ENCODE data around the gene ABCB1.
"Not testable (repeated sequence)": the region's sequence is repeated elsewhere in the genome, so short reads cannot be mapped to it uniquely, and the experiment has no call there.

ABCB1 gene

DNA sequence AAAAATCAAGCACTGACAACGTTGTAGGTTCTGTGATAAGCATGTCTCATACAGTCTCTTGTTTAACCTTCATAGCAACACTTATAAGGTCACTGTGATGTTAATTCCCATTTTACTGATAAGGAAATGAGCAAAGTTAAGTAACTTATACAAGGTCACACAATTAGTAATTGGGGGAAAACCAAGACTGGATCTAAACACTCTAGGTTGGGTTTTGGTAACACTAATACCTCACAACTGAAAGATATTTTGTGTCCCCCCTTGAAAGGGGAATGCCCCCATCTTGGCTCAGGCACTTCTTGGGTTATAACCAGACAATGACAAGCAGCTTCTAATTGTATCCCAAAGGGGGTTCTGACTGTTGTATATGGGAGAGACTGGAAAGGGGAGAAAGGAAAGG is 89.2 kb downstream of the ABCB1 start:
- DNase-seq, result no peak

DNA sequence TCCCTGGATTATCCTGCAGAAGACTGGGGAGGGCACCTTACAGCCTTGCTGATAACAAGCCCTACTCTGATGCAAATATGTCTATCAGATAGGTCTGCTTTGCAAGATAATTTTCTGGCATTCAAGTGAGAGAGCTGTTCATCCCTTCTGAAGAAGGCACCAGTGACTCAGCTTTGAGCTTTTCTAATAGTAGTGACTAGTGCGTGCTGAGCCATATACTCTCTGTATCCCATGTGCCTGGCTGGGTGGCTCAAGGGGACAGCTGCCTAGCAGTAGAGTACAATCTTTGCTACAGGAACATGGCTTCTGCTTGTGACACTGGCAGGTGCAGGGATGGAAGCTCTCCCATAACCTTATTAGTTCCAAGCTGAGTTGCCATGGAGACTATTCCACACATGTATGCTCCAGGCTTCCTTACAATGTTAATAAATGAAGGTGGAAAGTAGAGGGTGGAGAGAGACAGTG is 90.2 kb downstream of the ABCB1 start:
- no peak for DNase-seq

- DNase-seq, result no peak
Measured at GRCh38 chr7:87507446-87507845, 93.2 kb downstream of the ABCB1 start.

DNA sequence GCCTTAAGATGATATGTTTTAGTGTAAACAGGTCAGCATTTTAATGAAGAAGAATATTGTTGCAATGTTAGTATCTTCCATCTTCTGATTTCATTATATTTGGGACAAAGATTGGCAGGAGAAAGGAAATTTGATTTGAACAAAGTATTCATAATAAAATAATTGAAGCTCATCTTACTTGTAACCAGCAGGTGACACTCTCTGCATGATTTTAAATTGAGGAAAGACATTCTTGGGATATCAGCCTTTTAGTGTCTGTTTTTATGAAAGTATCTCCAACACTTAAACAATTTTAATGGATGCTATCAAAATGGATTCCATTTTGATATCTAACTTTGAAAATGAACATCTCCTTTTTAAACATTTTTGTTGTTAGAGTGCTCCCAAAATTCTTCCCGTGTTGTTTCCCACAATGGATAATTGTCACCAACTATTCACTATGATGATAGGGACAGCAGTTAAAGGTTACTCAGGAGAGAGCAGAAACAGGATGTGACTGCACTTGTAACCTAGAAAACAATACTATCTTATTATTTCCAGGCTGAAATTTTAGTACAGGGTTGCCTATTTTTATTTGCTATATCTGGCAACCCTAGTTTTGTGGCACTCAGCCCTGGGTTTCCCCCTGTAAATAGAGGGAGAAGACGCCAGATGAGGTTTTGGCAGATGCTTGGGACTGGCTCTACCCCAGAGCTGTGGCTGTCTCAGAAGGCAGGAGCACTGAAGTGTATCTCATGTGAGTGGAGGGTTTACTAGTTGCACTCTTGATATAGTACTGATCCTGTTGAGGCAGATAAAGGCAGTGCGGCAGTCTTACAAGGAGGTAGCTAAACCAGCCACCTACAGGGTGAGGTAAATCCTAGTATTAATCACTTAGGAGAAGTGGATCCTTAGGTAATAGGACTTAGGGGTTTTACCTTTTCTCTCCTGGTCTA is 94.2 kb downstream of the ABCB1 start:
- no peak for DNase-seq

DNA sequence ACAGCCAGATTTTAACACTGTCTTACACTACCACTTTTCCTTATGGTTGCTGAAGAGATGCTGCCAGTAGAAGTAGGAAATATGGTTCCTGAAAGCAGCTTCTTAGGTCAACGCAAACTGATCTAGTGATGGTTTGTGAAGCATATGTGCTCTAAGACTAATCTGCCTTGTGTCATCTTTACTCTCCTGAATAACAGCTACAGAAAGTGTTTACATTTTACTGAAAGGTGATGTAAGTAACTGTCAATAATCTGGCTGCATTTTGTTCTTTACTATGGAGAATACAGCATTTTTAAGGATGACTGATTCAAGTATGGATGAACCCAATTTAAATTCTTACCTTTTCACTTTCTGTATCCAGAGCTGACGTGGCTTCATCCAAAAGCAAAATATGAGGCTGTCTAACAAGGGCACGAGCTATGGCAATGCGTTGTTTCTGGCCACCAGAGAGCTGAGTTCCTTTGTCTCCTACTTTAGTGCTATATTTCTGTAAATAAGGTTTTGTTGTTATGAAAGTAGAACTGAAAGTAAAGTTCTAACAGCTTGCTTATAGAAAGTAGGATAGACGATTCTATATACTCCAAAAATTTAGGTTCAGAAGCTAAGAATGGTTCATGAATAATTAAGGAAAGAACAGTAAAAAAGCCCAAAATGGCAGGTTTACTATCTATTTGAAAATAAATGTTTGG is 95.0 kb downstream of the ABCB1 start:
- DNase-seq, result no peak

DNA sequence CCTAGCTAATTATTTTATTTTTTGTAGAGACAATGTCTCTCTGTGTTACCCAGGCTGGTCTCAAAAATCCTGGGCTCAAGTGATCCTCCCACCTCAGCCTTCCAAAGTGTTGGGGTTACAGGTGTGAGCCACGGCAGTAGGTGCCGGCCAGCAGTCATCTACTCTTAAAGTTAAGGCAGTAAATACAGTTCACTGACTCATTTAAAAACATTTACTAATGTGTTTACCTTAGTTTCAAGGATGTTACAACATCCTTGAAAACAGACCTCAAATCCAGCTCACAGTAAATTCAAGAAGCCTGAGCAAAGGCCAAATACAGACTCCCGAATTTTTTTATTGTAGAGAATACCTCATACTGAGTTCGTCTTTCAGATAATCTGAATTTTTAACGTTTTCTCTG is 95.6 kb downstream of the ABCB1 start:
- no peak for DNase-seq

- no peak for DNase-seq
Measured at GRCh38 chr7:87499494-87499893, 101.2 kb downstream of the ABCB1 start.

DNA sequence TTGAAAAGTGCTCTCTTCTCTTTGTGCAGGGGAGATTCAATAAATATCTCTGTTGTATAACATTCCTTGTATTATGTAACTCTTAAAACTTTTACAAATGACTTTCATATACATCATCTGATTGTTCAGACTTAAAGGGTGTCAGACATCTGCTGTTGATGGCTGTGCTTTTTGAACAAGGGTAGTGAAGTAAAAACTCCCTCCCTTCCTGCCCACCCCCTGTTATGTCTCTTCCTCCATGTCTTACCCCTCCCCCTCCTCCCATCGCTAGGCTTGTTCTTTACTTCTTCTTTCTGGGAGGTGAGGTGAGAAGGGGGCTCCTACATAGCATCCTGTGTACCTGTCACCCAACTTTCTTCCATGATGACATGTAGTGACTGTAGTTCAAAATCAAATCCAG is 101.8 kb downstream of the ABCB1 start:
- DNase-seq, result no peak

DNA sequence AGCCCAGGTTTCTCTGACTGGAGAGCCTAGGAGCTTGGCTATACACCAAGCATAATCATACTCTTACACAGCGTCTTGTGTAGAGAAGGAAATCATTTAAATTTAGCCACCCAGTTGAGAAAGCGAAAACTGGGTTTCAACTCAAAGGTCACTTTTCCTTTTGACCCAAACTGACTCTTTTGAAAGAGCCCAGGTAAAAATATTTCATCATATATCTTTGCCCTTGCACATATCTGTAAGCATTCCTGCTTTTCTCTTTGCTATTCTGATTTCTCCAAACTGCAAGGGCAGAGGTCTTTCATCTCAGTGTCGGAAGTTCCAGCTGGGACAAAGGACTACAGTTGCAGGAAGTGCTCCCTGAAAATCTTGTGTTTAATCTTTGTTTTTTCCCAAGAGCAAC is 103.2 kb downstream of the ABCB1 start:
- no peak for DNase-seq

GRCh38 chr7:87495366-87495765 is 105.3 kb downstream of the ABCB1 start:
- no peak for DNase-seq

GRCh38 chr7:87494454-87494853 is 106.2 kb downstream of the ABCB1 start:
- DNase-seq, result no peak

GRCh38 chr7:87483131-87483530 is 117.6 kb downstream of the ABCB1 start:
- DNase-seq, result no peak

DNA sequence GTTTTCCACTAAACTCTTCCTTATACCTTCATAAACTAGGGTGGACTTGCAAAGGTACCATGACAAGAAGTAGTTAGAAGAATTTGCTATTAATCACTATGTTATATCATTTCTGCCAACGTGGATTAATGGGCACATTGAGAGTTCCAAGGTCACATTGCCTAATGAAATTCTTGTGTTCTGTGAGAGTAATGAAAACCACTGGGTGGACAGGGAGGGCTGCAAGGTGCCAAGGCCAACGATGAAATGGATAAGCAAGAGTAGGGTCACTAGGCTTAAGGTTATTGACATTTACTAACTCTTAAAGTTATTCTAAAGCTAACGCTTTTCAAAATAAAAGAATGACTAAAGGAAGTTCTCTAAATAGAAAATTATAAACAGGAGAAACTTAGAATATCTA is 118.6 kb downstream of the ABCB1 start:
- DNase-seq, result no peak

GRCh38 chr7:87480386-87480785 is 120.3 kb downstream of the ABCB1 start:
- DNase-seq, result no peak

- DNase-seq, result no peak
Measured at GRCh38 chr7:87479951-87480350, 120.7 kb downstream of the ABCB1 start.

DNA sequence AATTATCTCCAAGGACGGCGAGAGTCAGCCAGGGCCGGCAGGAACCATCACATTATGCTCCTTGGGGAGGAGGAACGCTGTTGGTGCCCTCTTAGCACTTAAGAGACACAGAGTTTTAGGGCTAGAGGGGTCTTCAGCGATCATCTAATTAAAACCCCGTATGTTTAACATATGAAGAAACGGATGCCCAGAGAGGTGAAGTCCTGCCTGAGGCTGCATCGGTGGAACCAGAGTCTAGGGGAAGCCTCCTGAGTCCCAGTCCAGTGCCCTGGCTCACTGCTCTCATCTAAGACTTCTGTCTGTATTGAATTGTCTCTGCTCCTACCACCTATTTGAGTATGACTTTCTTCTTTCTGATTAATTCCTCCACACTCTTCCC is 124.5 kb downstream of the ABCB1 start:
- DNase-seq, result no peak

DNA sequence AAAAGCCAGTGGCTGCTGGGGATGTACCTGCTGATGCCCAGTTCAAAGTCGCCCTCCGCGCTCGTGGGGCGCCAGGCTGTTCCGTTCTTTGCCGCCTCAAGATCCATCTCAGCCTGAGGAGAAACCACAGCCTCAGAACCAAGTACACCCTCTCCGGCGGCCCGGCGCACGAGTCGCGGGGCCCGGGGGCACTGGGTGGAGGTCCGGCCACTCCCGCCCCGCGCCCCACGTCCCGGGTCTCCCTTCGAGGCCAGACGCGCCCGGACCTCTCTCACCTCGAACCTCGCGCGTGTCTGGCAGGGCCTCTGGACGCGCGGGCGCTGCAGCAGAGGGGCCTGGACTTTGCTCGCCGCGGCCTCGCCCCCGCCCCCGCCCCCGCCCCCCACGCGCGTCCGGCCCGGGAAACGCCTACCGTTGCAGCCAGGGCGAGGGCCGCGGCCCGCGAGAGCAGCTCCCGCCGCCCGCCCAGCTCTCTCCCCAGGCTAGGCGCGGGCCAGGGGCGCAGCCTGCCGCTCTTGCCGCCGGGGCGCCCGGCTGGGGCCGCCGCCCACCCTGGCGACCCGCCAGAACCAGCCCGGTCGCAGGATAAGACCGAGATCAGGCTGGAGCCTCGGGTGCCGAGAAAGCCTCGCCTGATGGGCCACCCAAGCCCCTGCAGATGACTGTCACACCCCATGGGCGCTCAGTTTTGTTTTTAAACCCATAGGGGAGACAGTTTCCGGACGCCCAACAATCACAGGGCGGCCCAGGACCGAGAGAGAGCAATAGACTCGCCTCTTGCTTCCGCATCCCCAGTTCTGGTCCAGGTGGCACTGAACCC is 125.1 kb downstream of the ABCB1 start, which contains the start of gene ABCB4:
Gene ABCB4 (minus strand): TSS at position 322 of the 820 bp plus-strand sequence. CDS start 215 bp downstream, at position 107.
- DNase-seq, result no peak

GRCh38 chr7:87474533-87475358 is 125.9 kb downstream of the ABCB1 start:
- DNase-seq, result no peak

GRCh38 chr7:87473986-87474385 is 126.7 kb downstream of the ABCB1 start:
- DNase-seq, result no peak

DNA sequence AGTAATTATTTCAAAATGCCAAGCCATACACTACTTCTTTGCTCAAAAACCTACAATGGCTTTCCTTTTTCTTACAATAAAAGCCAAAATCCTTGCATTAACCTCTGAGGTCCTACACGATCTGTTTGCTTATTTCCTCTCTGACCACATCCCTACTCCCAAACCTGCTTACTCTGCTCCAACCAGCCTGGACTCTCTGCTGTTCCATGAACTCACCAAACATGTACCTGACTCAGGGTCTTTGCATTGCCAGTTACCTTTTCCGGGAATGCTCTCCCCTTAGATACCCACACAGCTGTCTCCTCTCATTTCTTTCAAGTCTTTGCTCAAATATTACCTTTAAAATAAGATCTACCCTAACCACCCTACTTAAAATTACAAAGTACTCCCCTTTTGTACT is 127.5 kb downstream of the ABCB1 start:
- DNase-seq, result no peak

GRCh38 chr7:87471473-87471872 is 129.2 kb downstream of the ABCB1 start:
- DNase-seq, result no peak

- not testable (repeated sequence) for DNase-seq
Measured at GRCh38 chr7:87469204-87469603, 131.5 kb downstream of the ABCB1 start.
